ENCODE measurements around the gene TBC1D16. TPM values are rescaled to one million over a fixed set of nuclear protein-coding genes. Genes with fewer than 3 reads are reported as not detected.
"Not testable (repeated sequence)": the region's sequence is repeated elsewhere in the genome, so short reads cannot be mapped to it uniquely, and the experiment has no call there.

The TBC1D16 gene
- total and polyA plus RNA-seq, 5 donors = 9.9 to 27.8 (median 21.0) TPM

GRCh38 chr17:79907217-79907715 lies 128.4 kb downstream of the TBC1D16 start:
- DNase-seq (no peak), ATAC-seq (no peak)
- no peak overlapping the region for H3K27ac ChIP-seq (ENCODE audit: low read length)
- H3K9me3 ChIP-seq (ENCODE audit: control insufficient read depth, low read length) = no peaks in the 10 kb centered on the region
- no peaks in the 10 kb centered on the region for H3K4me1 ChIP-seq (ENCODE audit: control insufficient read depth, insufficient read depth, low read length)
- H3K4me3 ChIP-seq (ENCODE audit: low read length) = no peak overlapping the region
- WGBS = 77% methylated on average over 11 of the region's 11 CpGs
- H3K27me3 ChIP-seq (ENCODE audit: control insufficient read depth, insufficient read depth) = no peaks in the 10 kb centered on the region
- intact Hi-C loops (cut with DNase I) = no loop called here

GRCh38 chr17:79905832-79906231 lies 129.8 kb downstream of the TBC1D16 start:
- Histone ChIP-seq H3K9me3 (ENCODE audit: control insufficient read depth, low read length) (no peaks in the 10 kb centered on the region), H3K4me1 (ENCODE audit: control insufficient read depth, insufficient read depth, low read length) (no peaks in the 10 kb centered on the region), H3K27me3 (ENCODE audit: control insufficient read depth, insufficient read depth) (no peaks in the 10 kb centered on the region), H3K27ac (ENCODE audit: low read length) (no peak overlapping the region), H3K4me3 (ENCODE audit: low read length) (no peak overlapping the region)
- ATAC-seq = no peak
- intact Hi-C loops (cut with DNase I) = no loop called here
- DNase-seq = no peak
- 62% methylated on average over 8 of the region's 8 CpGs for WGBS

- Histone ChIP-seq H3K9me3 (ENCODE audit: control insufficient read depth, low read length) (no peaks in the 10 kb centered on the region), H3K4me1 (ENCODE audit: control insufficient read depth, insufficient read depth, low read length) (no peaks in the 10 kb centered on the region), H3K27ac (ENCODE audit: low read length) (no peak overlapping the region), H3K4me3 (ENCODE audit: low read length) (no peak overlapping the region), H3K27me3 (ENCODE audit: control insufficient read depth, insufficient read depth) (no peaks in the 10 kb centered on the region)
- no peak for DNase-seq
- 76% methylated on average over 9 of the region's 9 CpGs for WGBS
- no peak for ATAC-seq
- intact Hi-C loops (cut with DNase I) = no loop called here
Measured at GRCh38 chr17:79904865-79905264, 130.8 kb downstream of the TBC1D16 start.

- 77% methylated on average over 10 of the region's 10 CpGs for WGBS
- DNase-seq (no peak), ATAC-seq (no peak)
- Histone ChIP-seq H3K27ac (ENCODE audit: low read length) (no peak overlapping the region), H3K9me3 (ENCODE audit: control insufficient read depth, low read length) (no peaks in the 10 kb centered on the region), H3K4me3 (ENCODE audit: low read length) (no peak overlapping the region), H3K27me3 (ENCODE audit: control insufficient read depth, insufficient read depth) (no peaks in the 10 kb centered on the region), H3K4me1 (ENCODE audit: control insufficient read depth, insufficient read depth, low read length) (no peaks in the 10 kb centered on the region)
- intact Hi-C loops (cut with DNase I) = no loop called here
Measured at GRCh38 chr17:79902146-79902791, 133.4 kb downstream of the TBC1D16 start.

GRCh38 chr17:79901131-79901530 lies 134.5 kb downstream of the TBC1D16 start:
- DNase-seq (no peak), ATAC-seq (peak in 1 of 2 donors; percentile 29)
- Histone ChIP-seq H3K27me3 (ENCODE audit: control insufficient read depth, insufficient read depth) (no peaks in the 10 kb centered on the region), H3K9me3 (ENCODE audit: control insufficient read depth, low read length) (no peaks in the 10 kb centered on the region), H3K4me3 (ENCODE audit: low read length) (no peak overlapping the region), H3K4me1 (ENCODE audit: control insufficient read depth, insufficient read depth, low read length) (no peaks in the 10 kb centered on the region), H3K27ac (ENCODE audit: low read length) (no peak overlapping the region)
- intact Hi-C loops (cut with DNase I) = no loop called here
- WGBS = 79% methylated on average over 6 of the region's 6 CpGs

- no peak overlapping the region for H3K4me3 ChIP-seq (ENCODE audit: low read length)
- H3K27ac ChIP-seq (ENCODE audit: low read length) = no peak overlapping the region
- no peaks in the 10 kb centered on the region for H3K9me3 ChIP-seq (ENCODE audit: control insufficient read depth, low read length)
- WGBS = 83% methylated on average over 4 of the region's 4 CpGs
- DNase-seq (no peak), ATAC-seq (no peak)
- no peaks in the 10 kb centered on the region for H3K4me1 ChIP-seq (ENCODE audit: control insufficient read depth, insufficient read depth, low read length)
- intact Hi-C loops (cut with DNase I) = no loop called here
- H3K27me3 ChIP-seq (ENCODE audit: control insufficient read depth, insufficient read depth) = no peaks in the 10 kb centered on the region
Measured at GRCh38 chr17:79899584-79899983, 136.1 kb downstream of the TBC1D16 start.

- DNase-seq = no peak
- WGBS = 72% methylated on average over 12 of the region's 12 CpGs
- no peak for ATAC-seq
- H3K27ac ChIP-seq (ENCODE audit: low read length) = no peak overlapping the region
- intact Hi-C loops (cut with DNase I) = no loop called here
- H3K4me1 ChIP-seq (ENCODE audit: control insufficient read depth, insufficient read depth, low read length) = no peaks in the 10 kb centered on the region
- H3K27me3 ChIP-seq (ENCODE audit: control insufficient read depth, insufficient read depth) = no peaks in the 10 kb centered on the region
- H3K9me3 ChIP-seq (ENCODE audit: control insufficient read depth, low read length) = no peaks in the 10 kb centered on the region
- no peak overlapping the region for H3K4me3 ChIP-seq (ENCODE audit: low read length)
Measured at GRCh38 chr17:79897243-79898063, 138.2 kb downstream of the TBC1D16 start.

- DNase-seq; intact Hi-C loops (cut with DNase I); H3K27ac ChIP-seq (ENCODE audit: low read length); H3K27me3 ChIP-seq (ENCODE audit: control insufficient read depth, insufficient read depth); ATAC-seq; H3K9me3 ChIP-seq (ENCODE audit: control insufficient read depth, low read length); H3K4me3 ChIP-seq (ENCODE audit: low read length); H3K4me1 ChIP-seq (ENCODE audit: control insufficient read depth, insufficient read depth, low read length): not testable (repeated sequence)
- WGBS = 88% methylated on average over 4 of the region's 4 CpGs
Measured at GRCh38 chr17:79893457-79893856, 142.2 kb downstream of the TBC1D16 start.

GRCh38 chr17:79892457-79893241 lies 143.0 kb downstream of the TBC1D16 start:
- intact Hi-C loops (cut with DNase I) = no loop called here
- 75% methylated on average over 11 of the region's 11 CpGs for WGBS

GRCh38 chr17:79891113-79891730 lies 144.4 kb downstream of the TBC1D16 start:
- no peak for ATAC-seq
- WGBS = 81% methylated on average over 16 of the region's 16 CpGs

More at GRCh38 chr17:79892457-79893241, 143.0 kb downstream of the TBC1D16 start:
- Histone ChIP-seq H3K4me3 (ENCODE audit: low read length) (no peak overlapping the region), H3K4me1 (ENCODE audit: control insufficient read depth, insufficient read depth, low read length) (no peaks in the 10 kb centered on the region), H3K27me3 (ENCODE audit: control insufficient read depth, insufficient read depth) (no peaks in the 10 kb centered on the region), H3K9me3 (ENCODE audit: control insufficient read depth, low read length) (no peaks in the 10 kb centered on the region), H3K27ac (ENCODE audit: low read length) (no peak overlapping the region)
- ATAC-seq (no peak), DNase-seq (no peak)

More at GRCh38 chr17:79891113-79891730, 144.4 kb downstream of the TBC1D16 start:
- DNase-seq = no peak
- Histone ChIP-seq H3K4me1 (ENCODE audit: control insufficient read depth, insufficient read depth, low read length) (no peaks in the 10 kb centered on the region), H3K4me3 (ENCODE audit: low read length) (no peak overlapping the region), H3K27me3 (ENCODE audit: control insufficient read depth, insufficient read depth) (no peaks in the 10 kb centered on the region), H3K27ac (ENCODE audit: low read length) (no peak overlapping the region), H3K9me3 (ENCODE audit: control insufficient read depth, low read length) (no peaks in the 10 kb centered on the region)
- intact Hi-C loops (cut with DNase I) = no loop called here
